Lower leg skin (tissue), 3 donors: ENCODE results near the gene SULT2B1.

Experiments used
- CTCF ChIP-seq, 3 donors: fragments of 450-650 bp; IDR thresholded peaks; one replicate each; pipeline ENCODE4 v1.5.1; 2016; ENCODE audit warnings: antibody characterized with exemption in 3 of 3, mild to moderate bottlenecking in 3 of 3, moderate library complexity in 2 of 3
- POLR2A ChIP-seq, 2 donors: fragments of 450-650 bp; IDR thresholded peaks; one replicate each; pipeline ENCODE4 v1.6.1; 2016 to 2017; ENCODE audit warnings: antibody characterized with exemption in 2 of 2, mild to moderate bottlenecking in 1 of 2, moderate library complexity in 1 of 2

GRCh38 chr19:48541813-48542212 is 10.2 kb upstream of the SULT2B1 start:
- no peak for TF ChIP-seq CTCF (IDR thresholded peaks at IDR 0.05)
- TF ChIP-seq POLR2A (IDR thresholded peaks at IDR 0.05): no peak
